ENCODE results near the gene C1QTNF6.

Gene C1QTNF6

GRCh38 chr22:37178350-37179125 lies 9.5 kb downstream of the C1QTNF6 start:
- no peak overlapping the region for H3K4me3 ChIP-seq (ENCODE audit: low read depth, low read length)
- no peak for DNase-seq (ENCODE audit: low read depth)
- no peak for TF ChIP-seq CTCF (IDR thresholded peaks at IDR 0.05; ENCODE audit: control insufficient read depth, extremely low read depth, insufficient read depth)

- H3K4me3 ChIP-seq (ENCODE audit: low read depth, low read length), result no peak overlapping the region
- TF ChIP-seq CTCF (IDR thresholded peaks at IDR 0.05; ENCODE audit: control insufficient read depth, extremely low read depth, insufficient read depth), result no peak
- no peak for DNase-seq (ENCODE audit: low read depth)
These were observed 10.3 kb downstream of the C1QTNF6 start for GRCh38 chr22:37177755-37178154.

- DNase-seq (ENCODE audit: low read depth), result no peak
- no peak for TF ChIP-seq CTCF (IDR thresholded peaks at IDR 0.05; ENCODE audit: control insufficient read depth, extremely low read depth, insufficient read depth)
- no peak overlapping the region for H3K4me3 ChIP-seq (ENCODE audit: low read depth, low read length)
These were observed 10.8 kb downstream of the C1QTNF6 start for GRCh38 chr22:37177221-37177620.

GRCh38 chr22:37176464-37177061 lies 11.5 kb downstream of the C1QTNF6 start:
- H3K4me3 ChIP-seq (ENCODE audit: low read depth, low read length), result no peak overlapping the region
- no peak for TF ChIP-seq CTCF (IDR thresholded peaks at IDR 0.05; ENCODE audit: control insufficient read depth, extremely low read depth, insufficient read depth)
- DNase-seq (ENCODE audit: low read depth), result no peak

- no peak for TF ChIP-seq CTCF (IDR thresholded peaks at IDR 0.05; ENCODE audit: control insufficient read depth, extremely low read depth, insufficient read depth)
- no peak for DNase-seq (ENCODE audit: low read depth)
- no peak overlapping the region for H3K4me3 ChIP-seq (ENCODE audit: low read depth, low read length)
These were observed 12.4 kb downstream of the C1QTNF6 start for GRCh38 chr22:37175414-37176281.

GRCh38 chr22:37174964-37175363 lies 13.1 kb downstream of the C1QTNF6 start:
- no peak for DNase-seq (ENCODE audit: low read depth)
- no peak for TF ChIP-seq CTCF (IDR thresholded peaks at IDR 0.05; ENCODE audit: control insufficient read depth, extremely low read depth, insufficient read depth)
- H3K4me3 ChIP-seq (ENCODE audit: low read depth, low read length), result no peak overlapping the region

Data from LNCaP clone FGC (cell line).